ENCODE measurements around the gene TENM3.

Gene TENM3

DNA sequence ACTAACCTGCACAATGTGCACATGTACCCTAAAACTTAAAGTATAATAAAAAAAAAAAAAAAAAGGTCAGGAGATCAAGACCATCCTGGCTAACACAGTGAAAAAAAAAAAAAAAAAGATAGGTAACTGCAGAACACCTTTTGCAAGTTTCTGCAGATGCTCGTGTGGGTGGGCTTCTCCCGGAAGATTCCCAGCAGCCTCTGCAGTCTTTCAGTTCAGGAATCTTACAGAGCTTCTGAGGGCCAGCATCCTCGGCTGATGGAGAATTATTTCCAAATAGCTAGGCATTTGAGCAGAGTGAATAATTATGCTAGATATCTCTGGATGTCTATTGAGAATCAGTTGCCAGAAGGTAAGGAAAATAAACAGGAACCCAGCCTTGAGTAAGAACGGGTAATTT lies 373.3 kb downstream of the TENM3 start:
- H3K36me3 ChIP-seq (ENCODE audit: control insufficient read depth, low read length), result no peaks in the 10 kb centered on the region
- no peaks in the 10 kb centered on the region for H3K79me2 ChIP-seq (ENCODE audit: control insufficient read depth, low read length)
- H3K27me3 ChIP-seq (ENCODE audit: control insufficient read depth, low read length), result no peaks in the 10 kb centered on the region
- no peaks in the 10 kb centered on the region for H3K9me3 ChIP-seq (ENCODE audit: control insufficient read depth, insufficient read depth, low read length)
- no peaks in the 10 kb centered on the region for H3K4me1 ChIP-seq (ENCODE audit: control insufficient read depth, low read length)
- H4K20me1 ChIP-seq (ENCODE audit: control insufficient read depth, insufficient read depth, low read depth, low read length), result no peaks in the 10 kb centered on the region
- no peak overlapping the region for H3K27ac ChIP-seq (ENCODE audit: low read depth, low read length)
- H3K9me2 ChIP-seq (replicated peaks; ENCODE audit: control insufficient read depth, low read length), result no peaks in the 10 kb centered on the region
- no peaks in the 10 kb centered on the region for H3F3A ChIP-seq (ENCODE audit: control insufficient read depth, insufficient read depth)
- no peak overlapping the region for H3K4me2 ChIP-seq (ENCODE audit: low read length)
- TF ChIP-seq, protein P1, sequence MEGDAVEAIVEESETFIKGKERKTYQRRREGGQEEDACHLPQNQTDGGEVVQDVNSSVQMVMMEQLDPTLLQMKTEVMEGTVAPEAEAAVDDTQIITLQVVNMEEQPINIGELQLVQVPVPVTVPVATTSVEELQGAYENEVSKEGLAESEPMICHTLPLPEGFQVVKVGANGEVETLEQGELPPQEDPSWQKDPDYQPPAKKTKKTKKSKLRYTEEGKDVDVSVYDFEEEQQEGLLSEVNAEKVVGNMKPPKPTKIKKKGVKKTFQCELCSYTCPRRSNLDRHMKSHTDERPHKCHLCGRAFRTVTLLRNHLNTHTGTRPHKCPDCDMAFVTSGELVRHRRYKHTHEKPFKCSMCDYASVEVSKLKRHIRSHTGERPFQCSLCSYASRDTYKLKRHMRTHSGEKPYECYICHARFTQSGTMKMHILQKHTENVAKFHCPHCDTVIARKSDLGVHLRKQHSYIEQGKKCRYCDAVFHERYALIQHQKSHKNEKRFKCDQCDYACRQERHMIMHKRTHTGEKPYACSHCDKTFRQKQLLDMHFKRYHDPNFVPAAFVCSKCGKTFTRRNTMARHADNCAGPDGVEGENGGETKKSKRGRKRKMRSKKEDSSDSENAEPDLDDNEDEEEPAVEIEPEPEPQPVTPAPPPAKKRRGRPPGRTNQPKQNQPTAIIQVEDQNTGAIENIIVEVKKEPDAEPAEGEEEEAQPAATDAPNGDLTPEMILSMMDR (IDR thresholded peaks at IDR 0.05; ENCODE audit: low read depth, low read length, poor library complexity, severe bottlenecking), result no peak
- no peak for TF ChIP-seq EZH2phosphoT487 (IDR thresholded peaks at IDR 0.05; ENCODE audit: borderline replicate concordance, low read length)
- no peak overlapping the region for H3K4me3 ChIP-seq (ENCODE audit: low read length)

DNA sequence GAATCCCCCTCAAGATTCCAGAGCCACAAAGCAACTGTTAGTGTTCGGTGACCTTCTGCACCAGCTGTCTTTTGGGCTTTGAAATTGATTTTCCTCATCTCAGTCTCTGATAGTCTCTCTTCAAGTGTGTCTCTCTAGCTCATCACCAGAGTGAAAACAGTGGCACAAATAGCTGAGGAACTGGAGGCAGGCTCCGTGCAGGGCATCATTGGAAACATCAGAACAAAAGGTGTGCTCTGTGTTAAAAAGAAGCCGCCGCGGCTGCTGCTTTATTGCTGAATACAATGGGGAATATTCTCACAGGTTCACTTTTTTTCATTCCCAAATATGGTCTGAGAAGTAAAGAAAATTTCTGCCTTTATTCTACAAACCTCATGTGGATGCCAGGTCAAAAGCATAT lies 376.5 kb downstream of the TENM3 start:
- H3K79me2 ChIP-seq (ENCODE audit: control insufficient read depth, low read length), result no peaks in the 10 kb centered on the region
- no peaks in the 10 kb centered on the region for H3K27me3 ChIP-seq (ENCODE audit: control insufficient read depth, low read length)
- no peaks in the 10 kb centered on the region for H3K9me3 ChIP-seq (ENCODE audit: control insufficient read depth, insufficient read depth, low read length)
- TF ChIP-seq, protein P1 (IDR thresholded peaks at IDR 0.05; ENCODE audit: low read depth, low read length, poor library complexity, severe bottlenecking), result no peak
- TF ChIP-seq EZH2phosphoT487 (IDR thresholded peaks at IDR 0.05; ENCODE audit: borderline replicate concordance, low read length), result no peak
- no peak overlapping the region for H3K27ac ChIP-seq (ENCODE audit: low read depth, low read length)
- no peaks in the 10 kb centered on the region for H3F3A ChIP-seq (ENCODE audit: control insufficient read depth, insufficient read depth)
- H3K9me2 ChIP-seq (replicated peaks; ENCODE audit: control insufficient read depth, low read length), result no peaks in the 10 kb centered on the region
- no peaks in the 10 kb centered on the region for H4K20me1 ChIP-seq (ENCODE audit: control insufficient read depth, insufficient read depth, low read depth, low read length)
- no peaks in the 10 kb centered on the region for H3K4me1 ChIP-seq (ENCODE audit: control insufficient read depth, low read length)
- no peaks in the 10 kb centered on the region for H3K36me3 ChIP-seq (ENCODE audit: control insufficient read depth, low read length)
- no peak overlapping the region for H3K4me2 ChIP-seq (ENCODE audit: low read length)
- H3K4me3 ChIP-seq (ENCODE audit: low read length), result no peak overlapping the region

DNA sequence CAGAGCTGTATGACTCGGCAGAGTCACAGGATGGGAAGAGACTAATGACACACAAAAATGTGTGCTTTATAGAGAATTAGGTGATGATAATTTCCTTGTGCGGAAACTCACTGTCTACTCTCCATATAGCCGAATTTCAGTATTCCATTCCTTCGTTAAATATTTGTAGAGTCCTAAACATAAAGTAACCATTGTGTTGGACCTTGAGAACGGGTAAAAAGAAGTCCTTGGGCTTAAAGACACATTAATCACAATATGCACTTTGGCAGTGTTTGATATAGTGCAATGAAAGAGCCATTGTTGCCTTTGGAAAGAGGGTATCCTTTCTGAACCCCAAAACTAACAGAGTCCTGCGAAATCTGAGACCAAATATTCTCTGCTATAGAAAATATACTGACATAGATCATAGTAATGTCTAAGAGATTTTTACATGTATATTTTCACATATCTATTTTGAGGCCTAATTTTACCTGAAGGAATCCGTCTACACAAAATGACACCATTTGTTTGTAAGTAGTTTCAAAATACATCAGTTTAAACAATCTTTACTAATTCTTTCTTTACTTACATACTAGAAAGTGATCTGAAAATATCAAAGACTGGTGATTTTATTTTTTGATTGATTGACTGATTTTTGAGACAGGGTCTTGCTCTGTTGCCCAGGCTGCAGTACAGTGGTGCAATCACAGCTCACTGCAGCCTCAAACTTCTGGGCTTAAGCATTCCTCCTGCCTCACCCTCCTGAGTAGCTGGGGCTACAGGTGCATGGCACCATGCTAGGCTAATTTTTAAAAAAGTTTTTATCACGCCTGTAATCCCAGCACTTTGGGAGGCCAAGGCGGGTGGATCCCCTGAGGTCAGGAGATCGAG lies 377.1 kb downstream of the TENM3 start:
- H3K4me1 ChIP-seq (ENCODE audit: control insufficient read depth, low read length), result no peaks in the 10 kb centered on the region
- no peaks in the 10 kb centered on the region for H3K9me3 ChIP-seq (ENCODE audit: control insufficient read depth, insufficient read depth, low read length)
- H3K36me3 ChIP-seq (ENCODE audit: control insufficient read depth, low read length), result no peaks in the 10 kb centered on the region
- no peaks in the 10 kb centered on the region for H3K27me3 ChIP-seq (ENCODE audit: control insufficient read depth, low read length)
- H3F3A ChIP-seq (ENCODE audit: control insufficient read depth, insufficient read depth), result no peaks in the 10 kb centered on the region
- H3K79me2 ChIP-seq (ENCODE audit: control insufficient read depth, low read length), result no peaks in the 10 kb centered on the region
- H3K9me2 ChIP-seq (replicated peaks; ENCODE audit: control insufficient read depth, low read length), result no peaks in the 10 kb centered on the region
- TF ChIP-seq EZH2phosphoT487 (IDR thresholded peaks at IDR 0.05; ENCODE audit: borderline replicate concordance, low read length), result no peak
- TF ChIP-seq, protein P1 (IDR thresholded peaks at IDR 0.05; ENCODE audit: low read depth, low read length, poor library complexity, severe bottlenecking), result no peak
- H3K4me3 ChIP-seq (ENCODE audit: low read length), result no peak overlapping the region
- H3K27ac ChIP-seq (ENCODE audit: low read depth, low read length), result no peak overlapping the region
- H3K4me2 ChIP-seq (ENCODE audit: low read length), result no peak overlapping the region
- no peaks in the 10 kb centered on the region for H4K20me1 ChIP-seq (ENCODE audit: control insufficient read depth, insufficient read depth, low read depth, low read length)
